GM19025 (cell line): ENCODE results near the gene PAM16.

Experiments
- ATAC-seq: cut with Tn5 transposase; IDR thresholded peaks from one replicate; pipeline ENCODE4 v1.9.1; 2021; ENCODE audit warnings: mild to moderate bottlenecking, low read depth, moderate library complexity; ENCODE audit not compliant: unreplicated experiment

PAM16 gene

DNA sequence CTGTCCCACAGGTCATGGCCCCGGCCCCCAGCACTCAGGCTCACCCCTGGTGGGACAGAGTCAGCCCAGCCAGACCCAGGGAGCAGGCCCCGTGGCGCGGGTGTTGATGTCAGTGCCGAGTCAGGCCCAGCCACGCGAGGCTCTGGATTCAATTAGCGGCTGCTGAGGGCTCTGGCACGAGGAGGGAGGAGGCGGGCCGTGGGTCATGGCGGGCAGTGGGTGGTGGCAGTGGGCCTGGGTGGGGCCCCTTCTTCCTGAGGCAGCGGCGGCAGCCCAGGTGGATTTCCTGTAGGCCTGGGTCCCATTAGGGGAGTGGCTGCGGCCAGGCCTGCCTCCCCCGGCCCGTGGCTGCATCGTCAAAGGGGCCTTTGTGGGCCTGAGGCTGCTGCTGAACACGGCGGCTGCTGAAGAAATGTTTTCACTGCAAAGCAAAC is 33.4 kb upstream of the PAM16 start:
- no peak for ATAC-seq

DNA sequence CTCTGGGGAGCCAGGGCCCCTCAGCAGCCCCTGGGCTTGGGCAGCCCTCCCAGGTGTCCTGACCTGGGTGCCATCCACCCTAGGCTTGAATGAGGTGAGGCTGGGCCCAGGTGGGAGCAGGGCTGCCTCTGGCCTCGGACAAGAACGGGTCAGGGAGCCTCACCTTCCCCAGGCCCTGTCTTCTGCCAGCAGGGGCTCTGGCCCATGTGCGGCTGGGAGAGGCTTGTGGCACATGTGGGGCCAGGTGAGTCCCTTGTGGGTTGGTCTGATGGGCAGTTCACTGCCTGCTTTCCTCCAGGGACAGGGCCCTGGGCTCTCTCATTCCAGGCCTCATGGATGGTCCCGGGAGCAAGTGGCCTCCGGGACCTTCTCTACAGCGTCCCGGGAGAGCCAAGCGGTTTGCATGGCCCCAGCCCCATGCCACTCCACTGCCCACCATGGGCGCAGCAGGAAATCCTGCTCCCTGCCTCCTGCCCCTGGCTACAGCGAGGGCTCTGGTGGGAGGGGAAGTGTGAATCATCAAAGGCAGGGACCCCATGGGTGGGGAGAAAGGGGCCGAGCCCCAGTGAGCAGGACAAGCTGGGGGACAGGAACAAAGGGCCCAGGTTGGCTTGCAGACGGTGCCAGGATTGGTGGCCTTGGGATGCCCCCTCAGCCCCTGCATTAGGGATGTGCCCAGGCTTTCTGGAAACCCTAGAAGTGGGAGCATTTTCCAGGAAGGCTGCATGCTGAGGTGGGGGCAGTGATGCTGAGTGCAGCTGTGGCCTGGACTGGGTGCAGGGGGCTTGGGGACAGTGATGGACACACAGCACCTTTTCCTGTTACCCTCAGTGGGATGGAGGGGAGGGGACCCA is 32.7 kb upstream of the PAM16 start:
- no peak for ATAC-seq

- ATAC-seq: no peak
Measured at GRCh38 chr16:4382795-4383357, 31.8 kb upstream of the PAM16 start.

DNA sequence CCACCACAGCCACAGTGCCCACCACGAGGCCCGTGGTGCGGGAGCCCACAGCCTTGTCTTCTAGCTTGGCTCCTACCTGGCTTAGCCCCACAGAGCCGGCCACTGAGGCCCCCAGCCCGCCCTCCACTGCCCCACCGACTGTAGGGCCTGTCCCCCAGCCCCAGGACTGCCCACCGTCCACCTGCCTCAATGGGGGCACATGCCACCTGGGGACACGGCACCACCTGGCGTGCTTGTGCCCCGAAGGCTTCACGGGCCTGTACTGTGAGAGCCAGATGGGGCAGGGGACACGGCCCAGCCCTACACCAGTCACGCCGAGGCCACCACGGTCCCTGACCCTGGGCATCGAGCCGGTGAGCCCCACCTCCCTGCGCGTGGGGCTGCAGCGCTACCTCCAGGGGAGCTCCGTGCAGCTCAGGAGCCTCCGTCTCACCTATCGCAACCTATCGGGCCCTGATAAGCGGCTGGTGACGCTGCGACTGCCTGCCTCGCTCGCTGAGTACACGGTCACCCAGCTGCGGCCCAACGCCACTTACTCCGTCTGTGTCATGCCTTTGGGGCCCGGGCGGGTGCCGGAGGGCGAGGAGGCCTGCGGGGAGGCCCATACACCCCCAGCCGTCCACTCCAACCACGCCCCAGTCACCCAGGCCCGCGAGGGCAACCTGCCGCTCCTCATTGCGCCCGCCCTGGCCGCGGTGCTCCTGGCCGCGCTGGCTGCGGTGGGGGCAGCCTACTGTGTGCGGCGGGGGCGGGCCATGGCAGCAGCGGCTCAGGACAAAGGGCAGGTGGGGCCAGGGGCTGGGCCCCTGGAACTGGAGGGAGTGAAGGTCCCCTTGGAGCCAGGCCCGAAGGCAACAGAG is 31.0 kb upstream of the PAM16 start:
- no peak for ATAC-seq

DNA sequence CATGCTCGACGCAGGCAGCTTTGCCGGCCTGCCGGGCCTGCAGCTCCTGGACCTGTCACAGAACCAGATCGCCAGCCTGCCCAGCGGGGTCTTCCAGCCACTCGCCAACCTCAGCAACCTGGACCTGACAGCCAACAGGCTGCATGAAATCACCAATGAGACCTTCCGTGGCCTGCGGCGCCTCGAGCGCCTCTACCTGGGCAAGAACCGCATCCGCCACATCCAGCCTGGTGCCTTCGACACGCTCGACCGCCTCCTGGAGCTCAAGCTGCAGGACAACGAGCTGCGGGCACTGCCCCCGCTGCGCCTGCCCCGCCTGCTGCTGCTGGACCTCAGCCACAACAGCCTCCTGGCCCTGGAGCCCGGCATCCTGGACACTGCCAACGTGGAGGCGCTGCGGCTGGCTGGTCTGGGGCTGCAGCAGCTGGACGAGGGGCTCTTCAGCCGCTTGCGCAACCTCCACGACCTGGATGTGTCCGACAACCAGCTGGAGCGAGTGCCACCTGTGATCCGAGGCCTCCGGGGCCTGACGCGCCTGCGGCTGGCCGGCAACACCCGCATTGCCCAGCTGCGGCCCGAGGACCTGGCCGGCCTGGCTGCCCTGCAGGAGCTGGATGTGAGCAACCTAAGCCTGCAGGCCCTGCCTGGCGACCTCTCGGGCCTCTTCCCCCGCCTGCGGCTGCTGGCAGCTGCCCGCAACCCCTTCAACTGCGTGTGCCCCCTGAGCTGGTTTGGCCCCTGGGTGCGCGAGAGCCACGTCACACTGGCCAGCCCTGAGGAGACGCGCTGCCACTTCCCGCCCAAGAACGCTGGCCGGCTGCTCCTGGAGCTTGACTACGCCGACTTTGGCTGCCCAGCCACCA is 30.2 kb upstream of the PAM16 start:
- ATAC-seq: no peak

DNA sequence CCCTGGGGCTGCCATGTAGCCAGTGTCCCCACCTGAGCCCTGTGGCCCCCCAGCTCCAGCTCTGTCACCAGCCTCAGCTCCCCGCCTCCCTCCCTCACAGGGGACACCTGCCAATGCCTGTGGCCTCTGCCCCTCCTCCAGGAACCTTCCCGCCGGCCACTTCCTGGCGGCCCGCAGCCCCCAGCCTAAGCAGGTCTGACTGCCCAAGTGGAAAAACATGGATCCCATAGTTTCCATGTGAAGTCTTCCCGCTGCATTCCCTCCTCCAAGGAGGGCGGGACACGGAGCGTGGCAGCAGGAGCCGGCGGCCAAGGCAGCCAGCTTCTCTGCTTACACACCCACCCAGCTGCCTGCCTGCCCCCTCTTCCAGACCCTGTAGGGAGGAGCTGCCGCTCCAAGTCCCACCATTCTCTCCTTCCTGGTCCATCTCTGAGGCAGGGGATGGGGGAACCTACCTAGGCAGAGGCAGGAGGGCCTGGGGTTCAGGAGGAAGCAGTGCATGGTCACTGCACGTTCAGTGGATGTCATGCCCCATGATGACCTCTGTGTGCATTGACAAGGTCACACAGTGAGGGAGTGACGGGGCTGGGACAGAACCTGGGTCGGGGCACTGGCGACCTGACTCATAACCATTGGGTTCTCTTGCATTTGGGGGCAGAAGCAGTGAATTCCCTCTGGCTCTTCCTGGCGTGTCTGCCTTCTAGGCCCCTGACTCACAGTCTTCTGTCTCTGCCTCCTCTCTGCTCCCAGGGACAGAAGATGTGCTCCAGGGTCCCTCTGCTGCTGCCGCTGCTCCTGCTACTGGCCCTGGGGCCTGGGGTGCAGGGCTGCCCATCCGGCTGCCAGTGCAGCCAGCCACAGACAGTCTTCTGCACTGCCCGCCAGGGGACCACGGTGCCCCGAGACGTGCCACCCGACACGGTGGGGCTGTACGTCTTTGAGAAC is 29.3 kb upstream of the PAM16 start:
- ATAC-seq: no peak

DNA sequence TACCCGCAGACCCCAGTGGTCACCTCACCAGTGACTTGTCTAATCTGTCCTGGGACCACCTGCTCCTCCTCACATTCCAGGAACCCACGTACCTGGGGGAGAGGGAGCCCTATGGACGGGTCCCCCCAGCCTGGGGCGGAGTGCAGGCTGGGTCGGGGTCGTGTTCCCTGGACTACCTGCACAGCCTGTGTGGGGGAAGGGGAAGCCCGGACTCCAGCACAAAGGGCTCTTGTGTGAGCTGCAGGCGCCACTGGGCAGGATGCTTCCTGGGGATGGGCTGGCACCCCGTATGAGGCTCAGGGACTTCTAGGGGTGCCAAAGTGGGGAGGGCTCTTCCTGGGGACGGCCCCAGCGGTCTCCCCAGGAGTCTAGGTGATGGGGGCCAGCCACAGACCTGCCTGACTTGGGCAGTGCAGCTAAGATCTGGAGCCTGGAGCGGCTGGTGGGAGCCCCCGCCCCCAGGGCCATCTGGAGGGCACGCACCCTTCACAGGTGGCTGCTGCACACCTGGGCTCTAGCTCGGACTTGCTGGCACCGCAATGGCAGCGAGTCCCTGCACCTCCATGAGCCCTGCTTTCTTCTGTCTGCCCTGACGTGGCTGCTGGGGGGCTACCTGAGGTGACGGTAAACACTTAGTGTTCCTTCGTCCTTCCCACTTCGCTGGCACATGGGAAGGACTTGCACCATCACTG is 28.0 kb upstream of the PAM16 start:
- ATAC-seq: no peak

DNA sequence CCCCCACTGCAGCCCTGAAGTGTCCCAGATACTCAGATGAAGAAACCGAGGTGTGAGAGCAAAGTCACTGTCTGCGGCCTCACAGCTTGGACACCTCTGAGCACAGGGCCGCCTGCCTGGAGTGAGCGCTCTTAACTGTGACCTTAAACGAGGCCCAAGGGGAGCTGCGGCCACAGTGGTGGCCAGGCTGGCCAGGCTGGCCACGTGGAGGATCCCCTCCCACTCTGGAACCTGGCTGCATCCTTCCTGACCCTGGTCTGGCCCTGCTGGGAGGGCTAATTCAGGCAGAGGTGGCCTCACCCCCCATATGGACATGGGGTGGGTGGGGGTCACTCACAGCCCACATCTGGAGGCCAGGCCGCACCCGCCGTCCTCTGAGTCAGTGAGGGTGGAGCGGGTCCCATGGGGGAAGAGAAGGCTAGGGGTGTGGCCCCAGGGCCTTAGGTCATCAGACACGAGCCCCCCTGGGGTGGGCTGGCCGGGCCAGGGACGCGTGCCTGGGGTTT is 27.1 kb upstream of the PAM16 start:
- ATAC-seq: no peak

DNA sequence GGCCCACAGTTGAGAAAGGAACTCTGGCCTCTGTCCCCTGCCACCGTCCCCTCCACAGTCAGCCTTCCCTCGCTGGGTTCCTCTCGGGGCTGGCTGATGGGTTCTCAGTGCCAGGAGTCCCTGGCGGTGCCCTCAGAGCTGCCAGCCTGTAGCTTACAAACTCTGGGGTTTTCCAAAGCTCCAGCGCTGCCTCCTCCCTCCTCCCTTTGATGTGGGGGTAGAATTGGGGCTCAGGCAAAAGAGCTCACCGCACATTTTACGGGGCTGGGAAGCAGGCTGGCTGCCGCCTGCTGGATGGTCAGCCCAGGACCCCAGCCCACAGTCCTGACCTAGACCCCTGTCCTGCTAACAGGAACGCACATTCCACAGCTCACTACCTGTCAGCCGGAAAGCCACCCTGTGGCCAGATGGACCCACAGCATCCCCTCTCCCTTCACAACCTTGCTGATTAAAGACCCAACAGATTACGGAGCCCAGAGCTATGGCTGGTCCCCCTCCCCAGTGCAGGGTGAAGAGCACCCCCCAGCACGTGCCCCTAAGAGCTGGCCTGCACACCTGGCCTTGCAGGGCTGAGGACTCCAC is 26.5 kb upstream of the PAM16 start:
- no peak for ATAC-seq

GRCh38 chr16:4376893-4377572 is 25.9 kb upstream of the PAM16 start:
- no peak for ATAC-seq

DNA sequence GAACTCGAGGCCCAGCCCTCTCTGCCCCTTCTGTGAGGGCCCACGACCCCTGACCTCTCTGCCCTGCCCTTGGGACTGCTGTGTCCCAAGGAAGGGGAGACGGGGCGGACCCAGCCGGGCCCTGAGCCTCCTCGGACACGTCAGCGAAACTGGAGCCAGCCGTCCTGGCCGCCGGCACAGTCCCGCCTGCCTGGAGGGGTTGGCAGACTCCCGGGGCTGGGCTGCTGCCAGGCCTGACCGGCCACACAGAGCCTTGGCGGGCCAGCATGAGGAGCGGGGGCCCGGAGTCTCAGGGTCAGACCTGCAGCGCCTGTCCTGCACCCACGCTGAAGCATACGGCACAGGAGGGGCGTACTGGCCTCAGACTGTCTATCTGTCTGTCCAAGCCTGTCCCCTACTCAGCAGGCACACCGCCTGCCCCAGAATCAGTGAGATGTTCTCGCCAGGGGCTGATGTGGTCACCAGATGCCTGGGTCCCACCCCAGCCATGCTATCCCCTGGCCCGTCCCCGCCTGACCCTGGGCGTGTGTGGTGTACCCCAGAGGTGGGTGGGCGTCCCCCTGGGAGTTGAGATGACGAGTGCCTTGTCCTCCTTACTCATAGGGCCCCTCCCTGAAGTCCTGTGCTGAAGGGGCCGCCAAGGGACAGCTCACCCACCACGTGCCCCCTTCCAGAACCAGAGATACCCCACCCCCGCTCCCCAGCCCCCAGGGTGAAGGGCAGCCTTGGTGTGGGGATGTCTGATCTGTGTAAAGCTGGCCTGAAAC is 25.2 kb upstream of the PAM16 start:
- no peak for ATAC-seq

GRCh38 chr16:4375717-4376116 is 24.6 kb upstream of the PAM16 start:
- ATAC-seq: no peak

DNA sequence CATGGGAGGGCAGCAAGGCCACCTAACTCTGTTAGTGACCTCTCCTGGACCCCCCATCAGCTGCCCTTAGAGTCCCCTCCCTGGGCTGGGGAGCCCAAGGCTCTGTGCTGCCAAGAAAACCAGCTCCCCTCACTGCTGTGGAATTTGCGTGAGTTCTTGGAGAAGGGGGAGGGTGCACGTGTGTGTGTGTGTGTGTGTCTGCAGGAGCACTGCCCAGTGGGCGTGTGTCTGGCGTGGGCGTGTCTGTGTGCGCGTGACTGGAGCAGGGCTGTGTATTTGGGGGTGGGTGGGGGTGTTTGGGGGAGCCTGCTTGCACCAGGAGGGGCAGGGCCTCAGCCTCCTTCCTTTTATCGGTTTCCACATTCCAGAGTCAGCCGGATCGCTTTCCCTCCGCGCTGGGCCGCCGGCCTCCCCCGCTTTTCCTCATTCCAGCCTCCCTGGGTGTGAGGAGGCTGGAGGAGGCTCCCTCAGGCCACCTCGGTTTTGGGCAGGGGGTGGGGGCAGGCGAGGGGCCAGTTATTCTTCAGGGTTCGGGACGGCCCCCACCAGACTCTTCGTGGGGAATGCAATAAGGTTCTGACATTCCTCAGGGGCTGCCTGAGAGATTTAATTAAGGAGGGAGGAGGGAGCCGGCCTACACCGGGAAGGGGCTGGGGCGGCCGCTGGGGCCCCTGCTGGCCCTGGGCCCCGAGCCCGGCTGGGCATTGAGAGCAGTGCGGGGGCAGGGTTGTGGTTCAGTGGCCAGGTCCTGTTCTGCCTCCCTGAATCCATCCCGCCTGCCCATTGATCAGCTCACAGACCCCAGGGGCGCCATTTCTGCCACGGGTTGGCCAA is 23.0 kb upstream of the PAM16 start:
- ATAC-seq: no peak

GRCh38 chr16:4373356-4373908 is 22.3 kb upstream of the PAM16 start:
- no peak for ATAC-seq

DNA sequence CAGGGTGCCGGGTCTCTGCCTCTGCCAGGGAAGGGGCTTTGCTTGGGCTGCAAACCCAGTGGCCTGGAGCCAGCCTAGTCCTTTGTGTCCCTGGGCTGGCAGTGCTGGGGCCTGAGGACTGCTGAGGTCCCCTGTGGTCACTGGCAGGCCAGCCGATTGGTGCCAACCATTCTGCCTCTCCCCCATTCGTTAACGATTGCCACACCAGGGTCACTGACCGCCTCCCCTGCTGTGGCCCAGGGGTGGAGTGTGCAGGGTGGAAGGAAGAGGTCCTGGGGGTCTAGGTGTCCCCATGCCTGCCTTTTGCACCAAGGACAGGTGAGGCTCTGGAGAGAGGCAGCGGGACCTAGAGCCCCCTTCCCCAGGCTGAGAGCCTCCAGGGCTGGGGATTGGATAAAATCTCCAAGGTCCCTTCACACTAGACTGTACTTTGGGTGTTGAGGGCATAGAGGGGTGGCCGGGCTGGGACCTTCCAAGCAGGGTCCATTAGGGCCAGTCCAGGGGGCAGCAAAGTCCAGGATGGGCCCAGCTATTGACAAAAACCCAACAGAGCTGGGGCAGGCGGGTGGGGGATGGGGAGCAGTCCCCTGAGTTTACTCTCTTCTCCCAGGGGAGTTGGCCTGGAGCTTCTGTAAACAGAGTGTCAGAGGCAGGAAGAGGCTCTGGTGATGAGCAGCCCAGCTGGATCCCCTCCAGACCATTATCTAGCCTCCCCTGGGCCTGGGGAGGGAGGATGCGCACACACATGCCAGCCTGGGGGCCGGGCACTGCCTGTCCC is 21.6 kb upstream of the PAM16 start:
- no peak for ATAC-seq
